Loucy (cell line): Measurements from ENCODE around the gene TEX2.

ENCODE experiments used
- EZH2phosphoT487 ChIP-seq: fragments of 200-600 bp; IDR thresholded peaks from 2 replicates; pipeline ENCODE4 v1.6.1; 2018; ENCODE audit warnings: antibody characterized with exemption, mild to moderate bottlenecking, moderate library complexity, borderline replicate concordance
- TF ChIP-seq, protein P1 (sequence below): fragments of 200-600 bp; sonication (generic); conservative IDR thresholded peaks from 2 replicates; pipeline ENCODE4 v1.5.1; 2014; ENCODE audit warnings: mild to moderate bottlenecking, antibody characterized with exemption, low read length

DNA sequence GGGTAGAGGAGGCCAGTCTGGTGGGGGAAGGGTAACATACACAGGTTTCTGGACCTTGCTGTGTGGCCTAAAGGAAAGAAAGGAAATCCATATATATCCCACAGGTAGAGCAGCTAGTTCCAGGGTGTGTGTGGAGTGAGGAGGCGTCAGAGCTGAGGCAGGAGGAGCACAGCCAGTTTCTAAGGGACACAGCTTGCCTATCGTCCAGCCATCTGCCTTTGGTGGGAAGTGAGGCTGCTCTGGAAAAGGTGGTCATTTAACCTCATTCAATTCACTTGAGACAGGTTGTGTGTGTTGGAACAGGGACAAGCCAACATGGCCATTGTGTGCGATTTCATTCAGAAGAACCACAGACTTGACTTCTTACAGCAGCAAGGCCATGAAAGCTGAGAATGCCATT, 96.2 kb downstream of the TEX2 start:
- TF ChIP-seq, protein P1, sequence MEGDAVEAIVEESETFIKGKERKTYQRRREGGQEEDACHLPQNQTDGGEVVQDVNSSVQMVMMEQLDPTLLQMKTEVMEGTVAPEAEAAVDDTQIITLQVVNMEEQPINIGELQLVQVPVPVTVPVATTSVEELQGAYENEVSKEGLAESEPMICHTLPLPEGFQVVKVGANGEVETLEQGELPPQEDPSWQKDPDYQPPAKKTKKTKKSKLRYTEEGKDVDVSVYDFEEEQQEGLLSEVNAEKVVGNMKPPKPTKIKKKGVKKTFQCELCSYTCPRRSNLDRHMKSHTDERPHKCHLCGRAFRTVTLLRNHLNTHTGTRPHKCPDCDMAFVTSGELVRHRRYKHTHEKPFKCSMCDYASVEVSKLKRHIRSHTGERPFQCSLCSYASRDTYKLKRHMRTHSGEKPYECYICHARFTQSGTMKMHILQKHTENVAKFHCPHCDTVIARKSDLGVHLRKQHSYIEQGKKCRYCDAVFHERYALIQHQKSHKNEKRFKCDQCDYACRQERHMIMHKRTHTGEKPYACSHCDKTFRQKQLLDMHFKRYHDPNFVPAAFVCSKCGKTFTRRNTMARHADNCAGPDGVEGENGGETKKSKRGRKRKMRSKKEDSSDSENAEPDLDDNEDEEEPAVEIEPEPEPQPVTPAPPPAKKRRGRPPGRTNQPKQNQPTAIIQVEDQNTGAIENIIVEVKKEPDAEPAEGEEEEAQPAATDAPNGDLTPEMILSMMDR = no peak
- TF ChIP-seq EZH2phosphoT487 = no peak
